NCI-H526 treated with DMSO at 0.1 percent for 48 hours (cell line): ENCODE results near the gene TM9SF4.

Experiments used
- DNase-seq: peaks from one replicate; lab custom pipeline; 2025; lab: John Stamatoyannopoulos, UW

TM9SF4 gene

DNA sequence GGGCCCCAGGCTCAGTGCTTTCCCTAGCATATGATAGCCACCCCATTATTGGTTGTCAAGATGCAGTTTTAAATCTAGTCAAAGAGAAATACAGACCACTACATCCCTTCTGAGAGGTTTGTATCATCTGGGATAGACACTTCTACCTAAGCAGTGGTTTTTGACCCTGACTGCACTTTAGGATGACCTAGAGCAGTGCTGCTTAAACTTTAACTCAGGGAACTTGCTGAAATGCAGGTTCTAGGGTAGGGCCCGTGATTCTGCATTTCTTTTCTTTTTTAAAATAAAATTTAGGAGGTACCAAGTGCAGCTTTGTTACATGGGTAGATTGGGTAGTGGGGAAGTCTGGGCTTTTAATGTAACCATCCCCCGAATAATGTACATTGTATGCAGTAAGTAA is 18.7 kb downstream of the TM9SF4 start:
- no peak for DNase-seq

GRCh38 chr20:32129863-32130262 is 20.3 kb downstream of the TM9SF4 start:
- no peak for DNase-seq

- DNase-seq = no peak
These were observed 20.8 kb downstream of the TM9SF4 start for GRCh38 chr20:32130352-32130751.

DNA sequence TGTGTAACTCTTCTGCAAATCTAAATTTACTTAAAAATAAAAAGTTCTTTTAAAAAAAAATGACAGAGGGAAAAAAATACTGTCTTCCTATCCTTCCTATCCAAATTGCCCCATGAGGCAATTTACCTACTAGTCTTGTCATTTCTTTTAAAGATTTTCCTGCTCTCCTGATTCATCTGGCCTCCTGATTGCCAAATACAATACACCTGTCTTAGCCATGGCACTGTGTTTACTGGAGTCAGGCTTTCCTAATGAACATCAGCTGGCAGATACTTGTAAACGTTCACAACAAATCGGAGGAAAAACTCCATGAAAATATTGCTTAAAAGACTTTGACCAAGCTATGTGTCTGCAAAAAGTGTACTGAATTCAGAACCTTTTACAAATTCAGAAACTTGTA is 21.5 kb downstream of the TM9SF4 start:
- DNase-seq = no peak

DNA sequence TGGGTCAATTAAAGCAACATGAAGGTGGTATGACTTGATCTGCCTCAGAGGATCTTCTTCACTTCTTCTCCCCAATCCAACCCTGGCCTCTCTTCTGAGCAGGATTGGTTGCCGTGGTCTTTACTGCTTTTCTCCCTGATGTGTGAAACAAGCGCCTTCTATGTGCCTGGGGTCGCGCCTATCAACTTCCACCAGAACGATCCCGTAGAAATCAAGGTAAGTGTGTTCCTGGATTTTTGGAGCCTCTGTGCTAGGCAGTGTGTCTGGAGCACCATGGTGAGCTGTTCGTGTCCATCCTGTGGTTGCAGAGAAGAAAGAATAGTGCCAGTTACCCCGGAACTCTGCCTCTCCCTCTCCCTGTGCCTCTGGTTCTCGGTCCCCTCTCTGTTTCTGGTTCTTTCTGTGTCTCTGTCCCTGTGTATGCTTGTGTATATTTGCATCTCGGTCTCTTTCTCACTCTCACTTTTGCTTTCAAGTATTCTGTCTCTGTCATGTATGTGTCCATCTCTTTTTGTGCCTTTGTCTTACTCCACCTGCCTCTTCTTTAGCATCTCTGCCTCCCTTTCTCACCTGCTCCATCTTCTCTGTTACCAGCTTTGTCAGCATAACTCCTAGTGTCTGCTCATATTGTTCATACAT is 23.5 kb downstream of the TM9SF4 start:
- DNase-seq = no peak

DNA sequence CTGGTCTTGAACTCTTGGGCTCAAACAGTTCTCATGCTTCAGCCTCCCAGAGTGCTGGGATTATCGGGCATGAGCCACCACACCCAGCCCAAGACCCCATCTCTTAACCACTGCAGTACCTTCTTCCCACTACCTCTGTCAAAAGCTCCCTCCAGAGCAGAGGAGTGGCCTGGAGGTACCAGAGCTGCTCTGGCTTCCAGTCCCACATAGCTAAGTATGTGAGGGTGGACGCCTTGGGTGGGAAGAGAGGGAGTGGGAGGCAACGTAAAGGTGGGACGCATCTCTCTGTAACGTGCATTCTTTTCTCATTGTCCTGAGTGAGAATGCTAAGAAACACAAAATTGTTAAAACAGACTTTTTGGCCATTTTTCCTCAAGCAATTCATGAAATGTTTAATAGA is 24.5 kb downstream of the TM9SF4 start:
- no peak for DNase-seq

GRCh38 chr20:32135983-32136515 is 26.5 kb downstream of the TM9SF4 start:
- DNase-seq = peak; percentile 12

GRCh38 chr20:32138921-32139320 is 29.4 kb downstream of the TM9SF4 start:
- DNase-seq = no peak

GRCh38 chr20:32139947-32140346 is 30.4 kb downstream of the TM9SF4 start:
- DNase-seq = no peak

DNA sequence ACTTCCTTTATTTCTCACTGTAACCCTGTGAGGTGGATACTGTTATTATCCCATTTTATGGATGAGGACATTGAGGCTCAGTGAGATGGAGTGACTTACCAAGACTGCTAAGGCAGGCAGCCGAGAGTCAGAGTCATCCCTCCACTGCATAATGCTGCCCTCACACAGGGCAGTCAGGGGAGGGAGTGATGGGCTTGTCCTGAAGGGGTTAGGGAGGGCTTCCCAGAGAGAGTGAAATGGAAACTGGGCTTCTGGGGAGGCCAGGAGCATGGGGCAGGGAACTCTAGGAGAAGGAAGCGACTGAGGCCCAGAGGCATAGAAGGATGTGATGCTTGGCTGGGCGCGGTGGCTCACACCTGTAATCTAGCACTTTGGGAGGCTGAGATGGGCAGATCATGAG is 31.1 kb downstream of the TM9SF4 start:
- no peak for DNase-seq

GRCh38 chr20:32141465-32141980 is 32.0 kb downstream of the TM9SF4 start:
- DNase-seq = no peak

- no peak for DNase-seq
These were observed 32.6 kb downstream of the TM9SF4 start for GRCh38 chr20:32142088-32142487.

GRCh38 chr20:32142991-32143390 is 33.5 kb downstream of the TM9SF4 start:
- no peak for DNase-seq

GRCh38 chr20:32144898-32145662 is 35.6 kb downstream of the TM9SF4 start:
- DNase-seq = no peak

GRCh38 chr20:32149566-32150170 is 40.2 kb downstream of the TM9SF4 start:
- DNase-seq = no peak

- DNase-seq = no peak
These were observed 40.9 kb downstream of the TM9SF4 start for GRCh38 chr20:32150291-32150848.

DNA sequence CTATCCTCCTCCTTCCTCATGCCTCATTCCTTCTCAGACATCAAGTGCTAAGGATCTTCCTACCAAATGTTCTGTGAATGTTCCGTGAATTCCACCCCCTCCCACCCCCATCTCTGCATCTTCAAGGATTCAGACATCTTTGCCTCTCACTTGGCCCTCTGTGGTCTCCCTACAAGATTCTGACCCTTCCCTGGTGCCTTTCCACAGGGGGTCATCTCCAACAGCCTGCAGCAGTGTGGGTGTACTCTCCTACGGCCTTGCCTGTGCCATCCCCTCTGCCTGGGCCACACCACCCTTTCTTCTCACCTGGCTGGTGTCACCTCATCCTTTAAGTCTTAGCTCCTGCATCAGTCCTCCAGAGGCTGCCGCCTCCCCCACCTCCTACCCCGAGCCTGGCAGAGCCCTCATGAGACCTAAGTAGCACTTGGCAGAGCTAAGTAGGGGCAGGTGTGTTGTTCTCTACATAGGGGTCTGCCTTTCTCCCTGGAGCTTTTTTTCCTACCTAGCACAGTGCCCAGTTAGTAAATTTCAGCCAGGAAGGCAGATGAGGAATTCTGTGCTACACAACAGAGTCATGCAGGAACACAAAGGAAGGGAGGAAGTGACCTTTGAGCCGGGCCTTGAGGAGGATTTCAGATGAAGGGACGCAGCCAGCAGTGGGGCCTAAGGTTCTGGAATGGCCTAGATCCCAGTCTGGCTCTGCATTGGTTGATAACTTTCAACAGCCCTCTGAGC is 43.1 kb downstream of the TM9SF4 start:
- no peak for DNase-seq

DNA sequence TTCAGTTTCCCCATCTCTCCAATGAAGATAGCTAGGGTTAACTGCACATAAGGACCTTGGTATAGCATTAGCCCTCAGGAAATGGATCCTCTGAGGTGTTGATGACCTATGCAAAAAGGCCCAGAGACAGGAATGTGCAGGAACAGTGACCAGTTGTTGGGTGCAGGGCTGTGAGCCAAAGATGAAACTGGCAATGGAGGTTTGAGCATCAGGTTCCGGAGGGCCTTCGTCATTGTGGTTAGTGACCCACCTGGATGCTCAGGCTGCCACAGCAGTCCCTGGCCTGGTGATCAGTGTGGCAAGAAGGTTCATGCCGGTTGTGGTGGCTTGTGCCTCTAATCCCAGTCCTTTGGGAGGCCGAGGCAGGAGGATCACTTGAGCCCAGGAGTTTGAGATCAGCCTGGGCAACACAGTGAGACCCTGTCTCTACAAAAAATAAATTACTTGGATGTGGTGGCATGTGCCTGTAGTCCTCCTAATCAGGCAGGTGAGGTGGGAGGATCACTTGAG is 43.7 kb downstream of the TM9SF4 start:
- no peak for DNase-seq

- no peak for DNase-seq
These were observed 44.3 kb downstream of the TM9SF4 start for GRCh38 chr20:32153771-32154170.

DNA sequence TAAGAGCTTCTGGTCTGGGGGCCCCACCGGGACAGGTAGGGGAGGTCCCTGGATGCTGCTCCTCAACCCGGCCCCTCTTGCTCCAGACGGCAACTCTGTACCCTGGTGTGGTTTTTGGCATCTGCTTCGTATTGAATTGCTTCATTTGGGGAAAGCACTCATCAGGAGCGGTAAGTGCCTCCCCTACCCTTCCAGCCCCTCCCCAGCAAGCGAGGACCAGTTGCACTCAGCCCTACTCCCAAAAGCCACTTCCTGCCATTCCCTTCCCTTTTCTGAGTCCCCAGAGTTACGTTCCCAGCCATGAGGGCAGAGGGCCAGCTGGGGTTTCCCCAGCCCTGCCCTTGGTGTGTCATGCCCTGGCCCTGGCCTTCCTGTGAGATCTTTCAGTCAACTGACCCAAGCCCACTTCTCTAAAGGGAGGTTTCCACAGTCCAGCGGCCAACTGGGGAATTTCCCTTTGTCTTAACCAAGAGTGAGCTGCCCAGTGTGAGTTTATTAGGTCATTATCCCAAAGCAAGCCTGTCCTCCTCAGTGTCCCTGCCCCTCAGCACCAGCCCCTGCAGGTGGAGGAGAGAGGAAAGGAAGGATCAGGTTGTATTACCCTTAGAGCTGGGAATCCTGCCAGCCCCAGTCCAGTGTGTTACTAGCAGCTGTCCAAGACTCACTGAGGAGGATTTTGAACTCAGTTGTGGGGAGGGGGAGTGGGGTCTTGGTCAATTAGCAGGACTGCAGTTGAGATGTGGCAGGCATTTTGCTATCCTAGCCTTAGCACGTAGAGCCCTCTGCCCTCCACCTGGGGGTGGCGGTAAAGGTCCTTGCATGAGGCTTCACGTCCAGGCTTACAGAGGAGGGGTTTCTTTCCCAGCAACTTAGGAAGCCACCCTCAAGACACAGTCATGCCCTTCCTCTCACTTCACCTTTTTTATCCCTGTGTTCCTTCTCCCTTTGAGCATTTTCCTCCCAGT is 45.8 kb downstream of the TM9SF4 start:
- no peak for DNase-seq
